ENCODE measurements around the gene HECTD4. TPM values are rescaled to one million over a fixed set of nuclear protein-coding genes. Genes with fewer than 3 reads are reported as not detected.
"Not testable (repeated sequence)": the region's sequence is repeated elsewhere in the genome, so short reads cannot be mapped to it uniquely, and the experiment has no call there.

HECTD4 gene
- total and polyA plus RNA-seq, 12 donors = 17.5 to 50.0 (median 27.7) TPM

- TF ChIP-seq CTCF (IDR thresholded peaks at IDR 0.05) (no peak), POLR2A (IDR thresholded peaks at IDR 0.05) (no peak)
- 92 to 99% (median 96%) methylated on average over 9 to 12 of the region's 12 CpGs for WGBS, 4 donors
- Histone ChIP-seq H3K4me3 (no peak overlapping the region), H3K36me3 (replicated peaks in 1 of 2) (peaks cover 0 to 39% of the 10 kb centered on the region in 2 donors), H3K9me3 (replicated peaks in 1 of 3) (no peaks in the 10 kb centered on the region), H3K4me1 (replicated peaks in 1 of 2) (no peaks in the 10 kb centered on the region), H3K27ac (no peak overlapping the region), H3K27me3 (no peaks in the 10 kb centered on the region)
- intact Hi-C loops (cut with DNase I) = no loop called here
- no peak for DNase-seq
Observed at GRCh38 chr12:112162241-112162790, 219.9 kb downstream of the HECTD4 start.

- intact Hi-C loops (cut with DNase I) = no loop called here
- 87 to 93% (median 92%) methylated on average over 9 of the region's 9 CpGs for WGBS, 4 donors
- peaks cover 0 to 39% of the 10 kb centered on the region in 2 donors for H3K36me3 ChIP-seq (replicated peaks in 1 of 2)
Observed at GRCh38 chr12:112161711-112162110, 220.5 kb downstream of the HECTD4 start.

GRCh38 chr12:112160611-112161010, 221.6 kb downstream of the HECTD4 start:
- Histone ChIP-seq H3K4me1 (replicated peaks in 1 of 2) (no peaks in the 10 kb centered on the region), H3K27me3 (no peaks in the 10 kb centered on the region), H3K27ac (no peak overlapping the region), H3K36me3 (replicated peaks in 1 of 2) (peaks cover 0 to 39% of the 10 kb centered on the region in 2 donors), H3K4me3 (no peak overlapping the region), H3K9me3 (replicated peaks in 1 of 3) (no peaks in the 10 kb centered on the region)
- DNase-seq = no peak
- TF ChIP-seq POLR2A (IDR thresholded peaks at IDR 0.05) (no peak), CTCF (IDR thresholded peaks at IDR 0.05) (no peak)
- WGBS, 4 donors = 91 to 95% (median 94%) methylated on average over 6 of the region's 6 CpGs
- intact Hi-C loops (cut with DNase I) = no loop called here

More at GRCh38 chr12:112161711-112162110, 220.5 kb downstream of the HECTD4 start:
- Histone ChIP-seq H3K4me1 (replicated peaks in 1 of 2) (no peaks in the 10 kb centered on the region), H3K27me3 (no peaks in the 10 kb centered on the region), H3K9me3 (replicated peaks in 1 of 3) (no peaks in the 10 kb centered on the region), H3K4me3 (no peak overlapping the region), H3K27ac (no peak overlapping the region)
- DNase-seq = no peak
- no peak for TF ChIP-seq CTCF (IDR thresholded peaks at IDR 0.05)
- TF ChIP-seq POLR2A (IDR thresholded peaks at IDR 0.05) = no peak

- intact Hi-C loops (cut with DNase I) = no loop called here
- no peaks in the 10 kb centered on the region for H3K4me1 ChIP-seq (replicated peaks in 1 of 2)
- TF ChIP-seq POLR2A (IDR thresholded peaks at IDR 0.05) = no peak
- TF ChIP-seq CTCF (IDR thresholded peaks at IDR 0.05) = no peak
- no peak overlapping the region for H3K27ac ChIP-seq
- WGBS, 4 donors = 96 to 100% (median 98%) methylated on average over 2 to 6 of the region's 6 CpGs
- H3K27me3 ChIP-seq = no peaks in the 10 kb centered on the region
- H3K9me3 ChIP-seq (replicated peaks in 1 of 3) = no peaks in the 10 kb centered on the region
- DNase-seq = no peak
- no peak overlapping the region for H3K4me3 ChIP-seq
- peaks cover 0 to 39% of the 10 kb centered on the region in 2 donors for H3K36me3 ChIP-seq (replicated peaks in 1 of 2)
Observed at GRCh38 chr12:112159146-112159541, 223.1 kb downstream of the HECTD4 start.

GRCh38 chr12:112158461-112159145, 223.6 kb downstream of the HECTD4 start:
- DNase-seq; H3K4me3 ChIP-seq; H3K27me3 ChIP-seq; intact Hi-C loops (cut with DNase I); H3K9me3 ChIP-seq (replicated peaks in 1 of 3); H3K4me1 ChIP-seq (replicated peaks in 1 of 2); H3K27ac ChIP-seq: not testable (repeated sequence)
- H3K36me3 ChIP-seq (replicated peaks in 1 of 2) = peaks cover 0 to 43% of the 10 kb centered on the region in 2 donors
- 96 to 100% (median 98%) methylated on average over 6 to 11 of the region's 11 CpGs for WGBS, 4 donors
